Measurements from ENCODE around the gene LRMDA.

The LRMDA gene

DNA sequence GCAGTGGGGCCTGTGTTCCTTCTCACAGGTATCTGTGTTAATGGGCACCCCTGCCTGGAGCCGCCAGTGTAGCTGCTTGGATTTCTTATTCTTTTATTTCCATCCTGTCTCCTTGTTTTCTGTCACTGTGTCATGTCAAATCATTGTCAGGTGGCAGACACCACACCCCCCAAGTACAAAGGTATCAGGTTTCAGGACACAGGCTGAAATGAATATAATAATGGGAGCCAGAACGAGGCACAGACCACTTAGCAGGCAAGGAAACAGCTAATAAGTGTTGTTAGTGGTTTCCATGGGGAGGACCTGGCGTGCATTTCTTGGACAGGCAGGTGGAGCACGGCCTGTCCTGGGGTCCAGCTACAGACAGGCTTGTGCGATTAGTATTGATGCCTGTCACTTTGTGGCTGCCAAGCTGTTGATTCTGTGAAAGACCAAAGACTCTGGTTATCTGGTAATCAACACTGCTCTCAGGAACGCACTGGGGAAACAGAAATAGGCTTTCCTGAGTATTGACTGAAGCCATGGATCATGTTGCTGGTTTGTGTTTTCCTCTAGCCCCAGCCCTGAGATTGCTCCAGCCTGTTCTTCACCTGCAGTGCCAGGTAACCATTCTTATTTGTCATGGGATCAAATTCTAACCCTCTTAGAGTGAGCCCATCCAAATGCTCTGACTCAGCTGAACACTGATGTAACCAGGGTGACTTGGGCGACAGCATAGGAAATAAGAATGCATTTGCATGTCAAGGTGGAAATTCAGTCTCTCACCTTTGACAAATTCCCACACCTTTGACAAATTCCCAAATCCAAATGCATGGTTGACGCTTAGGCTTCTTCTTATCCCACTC, 1002.0 kb downstream of the LRMDA start:
- DNase-seq (ENCODE audit: low read depth, low spot score), result no peak
- no CpG with 5 or more reads among the region's 8 CpGs for WGBS (ENCODE audit: insufficient coverage, insufficient read length)
- no peaks in the 10 kb centered on the region for H3K27me3 ChIP-seq (ENCODE audit: control insufficient read depth, insufficient read depth, low read length)
- H3K4me3 ChIP-seq (ENCODE audit: low read length), result no peak overlapping the region
- no peaks in the 10 kb centered on the region for H3K9me3 ChIP-seq (ENCODE audit: control insufficient read depth, insufficient read depth, low read length)
- no peak overlapping the region for H3K27ac ChIP-seq (ENCODE audit: low read length)
- H3K36me3 ChIP-seq (ENCODE audit: control insufficient read depth, insufficient read depth, low read length), result no peaks in the 10 kb centered on the region
- peaks cover 4% of the 10 kb centered on the region; the same call in 1 of the 2 replicates for H3K4me1 ChIP-seq (ENCODE audit: control insufficient read depth, insufficient read depth, low read length)

- H3K4me1 ChIP-seq (ENCODE audit: control insufficient read depth, insufficient read depth, low read length), result peaks cover 4% of the 10 kb centered on the region; the same call in 1 of the 2 replicates
- no peaks in the 10 kb centered on the region for H3K27me3 ChIP-seq (ENCODE audit: control insufficient read depth, insufficient read depth, low read length)
- no peaks in the 10 kb centered on the region for H3K9me3 ChIP-seq (ENCODE audit: control insufficient read depth, insufficient read depth, low read length)
- H3K4me3 ChIP-seq (ENCODE audit: low read length), result no peak overlapping the region
- DNase-seq (ENCODE audit: low read depth, low spot score), result no peak
- no peak overlapping the region for H3K27ac ChIP-seq (ENCODE audit: low read length)
- H3K36me3 ChIP-seq (ENCODE audit: control insufficient read depth, insufficient read depth, low read length), result no peaks in the 10 kb centered on the region
- no CpG with 5 or more reads among the region's 1 CpG for WGBS (ENCODE audit: insufficient coverage, insufficient read length)
Measured at GRCh38 chr10:76435157-76435556, 1003.7 kb downstream of the LRMDA start.

GRCh38 chr10:76436401-76436811, 1005.0 kb downstream of the LRMDA start:
- H3K36me3 ChIP-seq (ENCODE audit: control insufficient read depth, insufficient read depth, low read length), result no peaks in the 10 kb centered on the region
- H3K4me1 ChIP-seq (ENCODE audit: control insufficient read depth, insufficient read depth, low read length), result peaks cover 4% of the 10 kb centered on the region; the same call in 1 of the 2 replicates
- no CpG with 5 or more reads among the region's 5 CpGs for WGBS (ENCODE audit: insufficient coverage, insufficient read length)
- H3K27me3 ChIP-seq (ENCODE audit: control insufficient read depth, insufficient read depth, low read length), result no peaks in the 10 kb centered on the region
- H3K27ac ChIP-seq (ENCODE audit: low read length), result no peak overlapping the region
- DNase-seq (ENCODE audit: low read depth, low spot score), result no peak
- H3K4me3 ChIP-seq (ENCODE audit: low read length), result no peak overlapping the region
- H3K9me3 ChIP-seq (ENCODE audit: control insufficient read depth, insufficient read depth, low read length), result no peaks in the 10 kb centered on the region

GRCh38 chr10:76436981-76437380, 1005.6 kb downstream of the LRMDA start:
- DNase-seq (ENCODE audit: low read depth, low spot score), result no peak
- H3K27me3 ChIP-seq (ENCODE audit: control insufficient read depth, insufficient read depth, low read length), result no peaks in the 10 kb centered on the region
- peaks cover 4% of the 10 kb centered on the region; the same call in 1 of the 2 replicates for H3K4me1 ChIP-seq (ENCODE audit: control insufficient read depth, insufficient read depth, low read length)
- H3K9me3 ChIP-seq (ENCODE audit: control insufficient read depth, insufficient read depth, low read length), result no peaks in the 10 kb centered on the region
- no CpG with 5 or more reads among the region's 1 CpG for WGBS (ENCODE audit: insufficient coverage, insufficient read length)
- no peak overlapping the region for H3K27ac ChIP-seq (ENCODE audit: low read length)
- H3K4me3 ChIP-seq (ENCODE audit: low read length), result no peak overlapping the region
- H3K36me3 ChIP-seq (ENCODE audit: control insufficient read depth, insufficient read depth, low read length), result no peaks in the 10 kb centered on the region

DNA sequence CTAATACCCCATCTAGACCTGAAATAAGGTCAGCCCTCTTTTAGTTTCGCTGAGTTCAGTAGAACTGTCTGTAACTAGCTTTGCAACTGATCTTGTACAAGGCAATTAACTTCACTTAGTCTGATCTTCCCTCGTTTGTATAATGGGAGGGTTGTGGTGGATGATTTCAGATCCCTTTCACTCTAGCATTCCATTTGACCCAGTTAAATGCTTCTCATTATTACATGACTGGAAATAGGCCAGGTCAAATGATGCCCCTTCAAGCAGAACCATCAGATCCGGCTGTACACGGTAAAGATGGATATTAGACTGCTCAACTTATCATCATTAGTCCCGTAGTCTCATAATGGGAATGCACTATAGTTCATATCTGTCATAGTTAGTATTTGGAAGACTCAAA, 1009.0 kb downstream of the LRMDA start:
- H3K4me1 ChIP-seq (ENCODE audit: control insufficient read depth, insufficient read depth, low read length), result no peaks in the 10 kb centered on the region

GRCh38 chr10:76442113-76442512, 1010.7 kb downstream of the LRMDA start:
- H3K9me3 ChIP-seq (ENCODE audit: control insufficient read depth, insufficient read depth, low read length), result no peaks in the 10 kb centered on the region
- H3K27me3 ChIP-seq (ENCODE audit: control insufficient read depth, insufficient read depth, low read length), result no peaks in the 10 kb centered on the region
- H3K27ac ChIP-seq (ENCODE audit: low read length), result no peak overlapping the region
- no CpG with 5 or more reads among the region's 5 CpGs for WGBS (ENCODE audit: insufficient coverage, insufficient read length)
- no peaks in the 10 kb centered on the region for H3K4me1 ChIP-seq (ENCODE audit: control insufficient read depth, insufficient read depth, low read length)
- no peak overlapping the region for H3K4me3 ChIP-seq (ENCODE audit: low read length)
- no peak for DNase-seq (ENCODE audit: low read depth, low spot score)
- no peaks in the 10 kb centered on the region for H3K36me3 ChIP-seq (ENCODE audit: control insufficient read depth, insufficient read depth, low read length)

More for the DNA sequence above, 1009.0 kb downstream of the LRMDA start:
- Histone ChIP-seq H3K36me3 (ENCODE audit: control insufficient read depth, insufficient read depth, low read length) (no peaks in the 10 kb centered on the region), H3K9me3 (ENCODE audit: control insufficient read depth, insufficient read depth, low read length) (no peaks in the 10 kb centered on the region), H3K27me3 (ENCODE audit: control insufficient read depth, insufficient read depth, low read length) (no peaks in the 10 kb centered on the region), H3K4me3 (ENCODE audit: low read length) (no peak overlapping the region), H3K27ac (ENCODE audit: low read length) (no peak overlapping the region)
- no CpG with 5 or more reads among the region's 5 CpGs for WGBS (ENCODE audit: insufficient coverage, insufficient read length)
- no peak for DNase-seq (ENCODE audit: low read depth, low spot score)

GRCh38 chr10:76444034-76444800, 1012.8 kb downstream of the LRMDA start:
- Histone ChIP-seq H3K36me3 (ENCODE audit: control insufficient read depth, insufficient read depth, low read length) (no peaks in the 10 kb centered on the region), H3K27me3 (ENCODE audit: control insufficient read depth, insufficient read depth, low read length) (no peaks in the 10 kb centered on the region; the same call in 1 of the 2 replicates), H3K4me3 (ENCODE audit: low read length) (no peak overlapping the region), H3K27ac (ENCODE audit: low read length) (no peak overlapping the region), H3K4me1 (ENCODE audit: control insufficient read depth, insufficient read depth, low read length) (no peaks in the 10 kb centered on the region), H3K9me3 (ENCODE audit: control insufficient read depth, insufficient read depth, low read length) (no peaks in the 10 kb centered on the region)
- no peak for DNase-seq (ENCODE audit: low read depth, low spot score)
- no CpG with 5 or more reads among the region's 6 CpGs for WGBS (ENCODE audit: insufficient coverage, insufficient read length)

DNA sequence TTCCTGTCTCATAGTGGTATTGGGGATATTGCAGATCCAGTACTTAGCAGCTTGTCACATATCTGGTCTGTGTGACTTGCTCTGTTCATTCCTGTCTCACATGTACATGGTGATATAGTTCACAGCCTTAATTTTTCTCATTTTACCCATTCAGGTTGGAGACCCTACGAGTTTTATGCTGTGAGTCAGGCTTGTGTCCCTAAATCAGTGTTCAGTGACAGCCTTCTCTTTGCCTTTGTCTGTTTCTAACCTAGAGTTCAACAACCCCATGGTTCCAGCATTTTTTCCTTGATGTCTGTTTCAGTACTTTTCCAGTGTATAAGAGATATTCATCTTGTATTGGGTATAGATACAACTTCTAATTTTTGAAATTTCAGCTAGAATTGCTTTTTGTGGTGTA, 1016.2 kb downstream of the LRMDA start:
- no peaks in the 10 kb centered on the region; the same call in 1 of the 2 replicates for H3K27me3 ChIP-seq (ENCODE audit: control insufficient read depth, insufficient read depth, low read length)
- H3K4me1 ChIP-seq (ENCODE audit: control insufficient read depth, insufficient read depth, low read length), result no peaks in the 10 kb centered on the region
- no CpG with 5 or more reads among the region's 1 CpG for WGBS (ENCODE audit: insufficient coverage, insufficient read length)

GRCh38 chr10:76451911-76452310, 1020.5 kb downstream of the LRMDA start:
- DNase-seq (ENCODE audit: low read depth, low spot score), result no peak
- H3K4me1 ChIP-seq (ENCODE audit: control insufficient read depth, insufficient read depth, low read length), result no peaks in the 10 kb centered on the region
- WGBS (ENCODE audit: insufficient coverage, insufficient read length), result no CpG with 5 or more reads among the region's 2 CpGs

More for the DNA sequence above, 1016.2 kb downstream of the LRMDA start:
- H3K9me3 ChIP-seq (ENCODE audit: control insufficient read depth, insufficient read depth, low read length), result no peaks in the 10 kb centered on the region
- H3K4me3 ChIP-seq (ENCODE audit: low read length), result no peak overlapping the region
- no peaks in the 10 kb centered on the region for H3K36me3 ChIP-seq (ENCODE audit: control insufficient read depth, insufficient read depth, low read length)
- no peak for DNase-seq (ENCODE audit: low read depth, low spot score)
- no peak overlapping the region for H3K27ac ChIP-seq (ENCODE audit: low read length)

DNA sequence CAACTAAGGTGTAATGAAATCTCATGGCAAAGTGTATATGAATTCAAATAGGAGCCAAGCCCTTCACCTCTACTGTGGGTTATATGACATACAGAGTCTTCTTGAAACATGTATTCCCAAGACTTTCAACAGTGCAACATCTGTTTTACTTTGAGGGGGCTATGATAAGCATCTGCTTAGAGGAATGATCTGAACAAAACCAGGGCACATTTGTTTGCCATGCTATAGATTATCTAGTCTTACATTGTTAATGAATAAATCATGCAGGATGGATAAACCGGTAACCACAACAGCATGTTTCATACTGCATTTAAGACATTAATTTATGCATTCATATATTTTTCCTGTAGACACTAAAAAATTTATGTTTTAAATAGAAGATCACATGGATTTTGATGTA, 1021.9 kb downstream of the LRMDA start:
- no peak for DNase-seq (ENCODE audit: low read depth, low spot score)
- H3K36me3 ChIP-seq (ENCODE audit: control insufficient read depth, insufficient read depth, low read length), result no peaks in the 10 kb centered on the region
- H3K4me3 ChIP-seq (ENCODE audit: low read length), result no peak overlapping the region
- no peaks in the 10 kb centered on the region for H3K9me3 ChIP-seq (ENCODE audit: control insufficient read depth, insufficient read depth, low read length)
- H3K27me3 ChIP-seq (ENCODE audit: control insufficient read depth, insufficient read depth, low read length), result no peaks in the 10 kb centered on the region
- no peak overlapping the region for H3K27ac ChIP-seq (ENCODE audit: low read length)
- H3K4me1 ChIP-seq (ENCODE audit: control insufficient read depth, insufficient read depth, low read length), result no peaks in the 10 kb centered on the region
- no CpG with 5 or more reads among the region's 1 CpG for WGBS (ENCODE audit: insufficient coverage, insufficient read length)

More at GRCh38 chr10:76451911-76452310, 1020.5 kb downstream of the LRMDA start:
- Histone ChIP-seq H3K9me3 (ENCODE audit: control insufficient read depth, insufficient read depth, low read length) (no peaks in the 10 kb centered on the region), H3K4me3 (ENCODE audit: low read length) (no peak overlapping the region), H3K36me3 (ENCODE audit: control insufficient read depth, insufficient read depth, low read length) (no peaks in the 10 kb centered on the region), H3K27ac (ENCODE audit: low read length) (no peak overlapping the region), H3K27me3 (ENCODE audit: control insufficient read depth, insufficient read depth, low read length) (no peaks in the 10 kb centered on the region; the same call in 1 of the 2 replicates)

All from iPS DF 6.9 (cell line).